Fibroblast of villous mesenchyme (primary cell): Measurements from ENCODE around the gene TASP1. TPM values are rescaled to one million over a fixed set of nuclear protein-coding genes. Genes with fewer than 3 reads are reported as not detected.
"Not testable (repeated sequence)": the region's sequence is repeated elsewhere in the genome, so short reads cannot be mapped to it uniquely, and the experiment has no call there.

Experiments used
- DNase-seq: peaks from one replicate; pipeline ENCODE4 v3.0.0-alpha.2; 2010; ENCODE audit warnings: low read depth
- H3K4me3 ChIP-seq: 2 replicates; pipeline ENCODE4 v1.5.1; 2011; ENCODE audit warnings: low read depth, mild to moderate bottlenecking, low read length
- CTCF ChIP-seq: IDR thresholded peaks from 2 replicates; pipeline ENCODE4 v1.5.1; 2012; ENCODE audit warnings: low read depth, mild to moderate bottlenecking, low read length; ENCODE audit not compliant: insufficient read depth
- total RNA-seq: library from RNA; depleted of rRNA; stranded (reverse); fragments of >200 nt; gene quantifications from 2 replicates; pipeline ENCODE4 v1.2.3, GENCODE V29; 2012

The TASP1 gene
- total RNA-seq, 1 donor = 9.5 TPM

- DNase-seq = no peak
- H3K4me3 ChIP-seq = no peak overlapping the region
- no peak for TF ChIP-seq CTCF
Measured at GRCh38 chr20:13392391-13392790, 246.3 kb downstream of the TASP1 start.

DNA sequence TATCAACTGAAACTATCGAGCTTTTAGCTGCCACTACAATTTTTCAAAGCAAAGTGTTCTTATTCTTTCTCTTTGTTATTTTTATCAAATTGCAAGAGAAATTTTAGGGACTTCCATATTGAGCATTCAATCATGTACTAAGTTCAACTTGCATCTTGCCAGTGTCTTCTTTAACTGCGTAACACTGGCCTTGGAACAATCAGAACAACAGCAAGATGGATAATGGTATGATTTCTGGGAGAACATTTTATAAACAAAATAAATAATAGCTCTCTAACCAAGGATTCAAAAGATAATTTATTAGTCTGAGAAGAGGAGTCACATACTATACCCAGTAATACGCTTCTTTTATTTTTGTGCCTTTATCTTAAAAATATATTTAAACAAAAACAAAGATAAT is 249.6 kb downstream of the TASP1 start:
- no peak for TF ChIP-seq CTCF
- H3K4me3 ChIP-seq = no peak overlapping the region
- DNase-seq = no peak

DNA sequence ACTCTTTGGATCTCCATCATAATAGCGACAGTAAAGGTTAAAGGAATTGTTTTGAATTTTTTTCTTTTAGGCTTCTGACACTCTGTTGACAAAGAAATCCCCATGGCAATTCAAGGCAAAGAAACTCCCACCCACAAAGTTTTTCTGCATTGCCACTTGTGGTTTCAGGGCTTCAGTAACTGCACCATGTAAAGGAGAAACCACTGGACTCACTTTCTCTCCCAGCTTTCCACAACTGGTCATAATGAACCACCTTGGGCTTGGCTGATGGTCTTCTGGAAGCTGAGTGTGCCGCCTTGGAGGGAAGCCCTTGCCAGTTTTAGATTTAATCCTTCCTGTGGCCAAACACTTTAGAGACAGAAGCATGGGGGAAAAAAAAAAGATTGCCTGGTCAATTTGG is 254.6 kb downstream of the TASP1 start:
- H3K4me3 ChIP-seq = no peak overlapping the region
- no peak for TF ChIP-seq CTCF
- no peak for DNase-seq

DNA sequence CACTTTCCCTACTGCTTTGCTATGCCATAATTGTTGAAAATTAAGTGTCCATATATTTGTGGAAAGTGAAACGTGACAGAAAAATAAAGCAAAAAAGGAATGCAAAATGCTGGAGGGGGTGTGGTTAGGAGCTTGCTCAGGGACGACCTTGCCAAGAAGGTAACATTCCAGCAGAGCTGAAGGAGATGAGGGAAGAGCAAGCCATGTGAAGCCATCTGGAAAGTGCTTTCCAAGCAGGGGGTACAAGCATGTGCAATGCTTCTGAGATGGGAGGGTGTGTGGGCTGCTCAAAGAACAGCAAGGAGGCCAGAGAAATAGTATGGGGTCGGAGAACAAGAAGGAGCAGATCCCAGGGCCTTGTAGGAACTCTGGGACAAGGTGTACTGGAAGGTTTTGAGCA is 255.9 kb downstream of the TASP1 start:
- DNase-seq = no peak
- no peak for TF ChIP-seq CTCF
- H3K4me3 ChIP-seq = no peak overlapping the region

- not testable (repeated sequence) for H3K4me3 ChIP-seq, DNase-seq
Measured at GRCh38 chr20:13380497-13381229, 258.1 kb downstream of the TASP1 start.

- DNase-seq = no peak
- no peak overlapping the region for H3K4me3 ChIP-seq
- no peak for TF ChIP-seq CTCF
Measured at GRCh38 chr20:13373400-13373799, 265.3 kb downstream of the TASP1 start.

- no peak overlapping the region for H3K4me3 ChIP-seq
- TF ChIP-seq CTCF = no peak
- no peak for DNase-seq
Measured at GRCh38 chr20:13364278-13365170, 274.2 kb downstream of the TASP1 start.
